Ishikawa (cell line): Measurements from ENCODE around the gene ALOX12B.

ENCODE experiments used
- CEBPB ChIP-seq: IDR thresholded peaks from 2 replicates; pipeline ENCODE4 v1.6.1; 2012
- CREB1 ChIP-seq: IDR thresholded peaks from 2 replicates; pipeline ENCODE4 v1.6.1; 2012; ENCODE audit warnings: low read depth
- EGR1 ChIP-seq: IDR thresholded peaks from 2 replicates; pipeline ENCODE4 v1.6.1; 2012
- EP300 ChIP-seq: IDR thresholded peaks from 2 replicates; pipeline ENCODE4 v1.6.1; 2012; ENCODE audit warnings: borderline replicate concordance
- FOXM1 ChIP-seq: IDR thresholded peaks from 2 replicates; pipeline ENCODE4 v1.6.1; 2012; ENCODE audit warnings: low read depth, borderline replicate concordance
- MAX ChIP-seq: IDR thresholded peaks from 2 replicates; pipeline ENCODE4 v1.6.1; 2012
- NFIC ChIP-seq: IDR thresholded peaks from 2 replicates; pipeline ENCODE4 v1.6.1; 2012
- RAD21 ChIP-seq: IDR thresholded peaks from 2 replicates; pipeline ENCODE4 v1.6.1; 2012; ENCODE audit warnings: low read depth
- TAF1 ChIP-seq: IDR thresholded peaks from 2 replicates; pipeline ENCODE4 v1.6.1; 2012; ENCODE audit warnings: low read depth, mild to moderate bottlenecking
- TCF12 ChIP-seq: IDR thresholded peaks from 2 replicates; pipeline ENCODE4 v1.6.1; 2012; ENCODE audit warnings: low read depth
- TEAD4 ChIP-seq: IDR thresholded peaks from 2 replicates; pipeline ENCODE4 v1.6.1; 2012
- USF1 ChIP-seq: IDR thresholded peaks from 2 replicates; pipeline ENCODE4 v1.6.1; 2012
- YY1 ChIP-seq: IDR thresholded peaks from 2 replicates; pipeline ENCODE4 v1.6.1; 2012; ENCODE audit warnings: low read depth
- ZBTB7A ChIP-seq: IDR thresholded peaks from 2 replicates; pipeline ENCODE4 v1.6.1; 2012; ENCODE audit warnings: low read depth
- TF ChIP-seq, protein P1 (sequence below): IDR thresholded peaks from 2 replicates; pipeline ENCODE4 v1.6.1; 2012; ENCODE audit warnings: low read depth, mild to moderate bottlenecking

Gene ALOX12B

DNA sequence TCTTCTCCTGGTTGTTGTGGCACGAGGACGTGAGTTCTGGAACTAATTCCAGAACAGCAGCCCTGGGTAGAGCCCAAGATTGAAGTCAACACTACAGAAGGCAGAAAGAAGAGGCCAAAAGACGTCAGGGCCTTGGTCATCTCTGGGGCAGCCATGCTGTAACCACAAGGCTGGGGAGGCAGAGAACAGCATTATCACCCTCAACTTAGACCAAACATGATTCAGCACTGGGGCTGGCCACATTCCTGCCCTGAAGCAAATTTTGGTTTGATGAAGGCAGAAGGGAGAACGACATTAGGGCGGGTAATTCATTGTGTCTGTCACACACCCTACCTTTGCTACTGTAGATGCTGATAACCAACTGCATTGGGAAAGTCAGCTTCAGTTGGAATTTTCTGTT, 58.4 kb downstream of the ALOX12B start:
- TF ChIP-seq MAX (no peak), EGR1 (no peak), NFIC (no peak), RAD21 (no peak), CREB1 (no peak), YY1 (no peak), TAF1 (no peak), ZBTB7A (no peak), USF1 (no peak), EP300 (no peak), CEBPB (no peak), TEAD4 (no peak), TCF12 (no peak), FOXM1 (no peak)
- TF ChIP-seq, protein P1, sequence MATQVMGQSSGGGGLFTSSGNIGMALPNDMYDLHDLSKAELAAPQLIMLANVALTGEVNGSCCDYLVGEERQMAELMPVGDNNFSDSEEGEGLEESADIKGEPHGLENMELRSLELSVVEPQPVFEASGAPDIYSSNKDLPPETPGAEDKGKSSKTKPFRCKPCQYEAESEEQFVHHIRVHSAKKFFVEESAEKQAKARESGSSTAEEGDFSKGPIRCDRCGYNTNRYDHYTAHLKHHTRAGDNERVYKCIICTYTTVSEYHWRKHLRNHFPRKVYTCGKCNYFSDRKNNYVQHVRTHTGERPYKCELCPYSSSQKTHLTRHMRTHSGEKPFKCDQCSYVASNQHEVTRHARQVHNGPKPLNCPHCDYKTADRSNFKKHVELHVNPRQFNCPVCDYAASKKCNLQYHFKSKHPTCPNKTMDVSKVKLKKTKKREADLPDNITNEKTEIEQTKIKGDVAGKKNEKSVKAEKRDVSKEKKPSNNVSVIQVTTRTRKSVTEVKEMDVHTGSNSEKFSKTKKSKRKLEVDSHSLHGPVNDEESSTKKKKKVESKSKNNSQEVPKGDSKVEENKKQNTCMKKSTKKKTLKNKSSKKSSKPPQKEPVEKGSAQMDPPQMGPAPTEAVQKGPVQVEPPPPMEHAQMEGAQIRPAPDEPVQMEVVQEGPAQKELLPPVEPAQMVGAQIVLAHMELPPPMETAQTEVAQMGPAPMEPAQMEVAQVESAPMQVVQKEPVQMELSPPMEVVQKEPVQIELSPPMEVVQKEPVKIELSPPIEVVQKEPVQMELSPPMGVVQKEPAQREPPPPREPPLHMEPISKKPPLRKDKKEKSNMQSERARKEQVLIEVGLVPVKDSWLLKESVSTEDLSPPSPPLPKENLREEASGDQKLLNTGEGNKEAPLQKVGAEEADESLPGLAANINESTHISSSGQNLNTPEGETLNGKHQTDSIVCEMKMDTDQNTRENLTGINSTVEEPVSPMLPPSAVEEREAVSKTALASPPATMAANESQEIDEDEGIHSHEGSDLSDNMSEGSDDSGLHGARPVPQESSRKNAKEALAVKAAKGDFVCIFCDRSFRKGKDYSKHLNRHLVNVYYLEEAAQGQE: no peak

- TF ChIP-seq ZBTB7A: no peak
- no peak for TF ChIP-seq EP300
- TF ChIP-seq, protein P1: no peak
- TF ChIP-seq CREB1: no peak
- TF ChIP-seq YY1: no peak
- TF ChIP-seq TEAD4: no peak
- TF ChIP-seq EGR1: no peak
- TF ChIP-seq CEBPB: no peak
- TF ChIP-seq TCF12: no peak
- no peak for TF ChIP-seq FOXM1
- TF ChIP-seq TAF1: no peak
- TF ChIP-seq MAX: no peak
- TF ChIP-seq NFIC: no peak
Observed at GRCh38 chr17:8025176-8025911, 62.2 kb downstream of the ALOX12B start.
